Endothelial cell (in vitro differentiated cells): ENCODE results near the gene DRAXIN. TPM values are rescaled to one million over a fixed set of nuclear protein-coding genes. Genes with fewer than 3 reads are reported as not detected.

Experiments
- DNase-seq: peaks from one replicate; pipeline ENCODE4 v3.0.0; 2021; ENCODE audit warnings: low spot score
- H3K27ac Mint-ChIP-seq: one replicate; pipeline ENCODE4 v1.8.0; 2021; ENCODE audit warnings: mixed read lengths, inconsistent platforms; ENCODE audit not compliant: unreplicated experiment
- H3K27me3 Mint-ChIP-seq: one replicate; pipeline ENCODE4 v1.8.0; 2021; ENCODE audit warnings: mild to moderate bottlenecking, moderate library complexity, mixed read lengths, inconsistent platforms; ENCODE audit not compliant: unreplicated experiment
- H3K36me3 Mint-ChIP-seq: one replicate; pipeline ENCODE4 v1.8.0; 2021; ENCODE audit warnings: mild to moderate bottlenecking, low read depth, mixed read lengths, inconsistent platforms; ENCODE audit not compliant: unreplicated experiment
- H3K4me1 Mint-ChIP-seq: one replicate; pipeline ENCODE4 v1.8.0; 2021; ENCODE audit warnings: mild to moderate bottlenecking, mixed read lengths, inconsistent platforms; ENCODE audit not compliant: unreplicated experiment
- H3K4me3 Mint-ChIP-seq: one replicate; pipeline ENCODE4 v1.8.0; 2021; ENCODE audit warnings: mild to moderate bottlenecking, mixed read lengths, inconsistent platforms; ENCODE audit not compliant: unreplicated experiment
- H3K9me3 Mint-ChIP-seq: one replicate; pipeline ENCODE4 v1.8.0; 2021; ENCODE audit warnings: mixed read lengths, inconsistent platforms; ENCODE audit not compliant: unreplicated experiment
- CTCF ChIP-seq: fragments of 200-600 bp; sonication (generic); IDR thresholded peaks from one replicate; pipeline ENCODE4 v1.5.0; 2021; ENCODE audit warnings: antibody characterized with exemption; ENCODE audit not compliant: unreplicated experiment
- total RNA-seq: library from RNA; stranded (reverse); fragmentation: NEBNext Ultra II Directional; extraction: Animal tissue kit (Norgen Biotek cat#: 25700); gene quantifications from one replicate; pipeline ENCODE4 v1.2.1, GENCODE V29; 2021; ENCODE audit not compliant: unreplicated experiment

DRAXIN gene
- total RNA-seq, 1 donor from 2014 or later, result 0.46 TPM

GRCh38 chr1:11652203-11652780, 39.2 kb upstream of the DRAXIN start:
- H3K4me1 Mint-ChIP-seq, result peaks cover 2% of the 10 kb centered on the region
- TF ChIP-seq CTCF, result no peak
- no peak overlapping the region for H3K27ac Mint-ChIP-seq
- H3K4me3 Mint-ChIP-seq, result no peak overlapping the region
- no peak for DNase-seq
- H3K36me3 Mint-ChIP-seq, result peaks cover 4% of the 10 kb centered on the region
- peaks cover 19% of the 10 kb centered on the region for H3K27me3 Mint-ChIP-seq
- no peaks in the 10 kb centered on the region for H3K9me3 Mint-ChIP-seq

GRCh38 chr1:11653101-11653860, 38.2 kb upstream of the DRAXIN start:
- H3K27ac Mint-ChIP-seq, result no peak overlapping the region
- H3K9me3 Mint-ChIP-seq, result no peaks in the 10 kb centered on the region
- H3K4me3 Mint-ChIP-seq, result no peak overlapping the region
- TF ChIP-seq CTCF, result no peak
- H3K27me3 Mint-ChIP-seq, result peaks cover 17% of the 10 kb centered on the region
- peaks cover 4% of the 10 kb centered on the region for H3K36me3 Mint-ChIP-seq
- DNase-seq, result no peak
- peaks cover 2% of the 10 kb centered on the region for H3K4me1 Mint-ChIP-seq

- Mint-ChIP-seq H3K4me1 (peaks cover 2% of the 10 kb centered on the region), H3K27me3 (peaks cover 14% of the 10 kb centered on the region), H3K9me3 (no peaks in the 10 kb centered on the region), H3K4me3 (no peak overlapping the region), H3K27ac (no peak overlapping the region), H3K36me3 (peaks cover 4% of the 10 kb centered on the region)
- no peak for DNase-seq
- TF ChIP-seq CTCF, result no peak
These were observed 37.7 kb upstream of the DRAXIN start for GRCh38 chr1:11653861-11654136.

GRCh38 chr1:11654137-11654938, 37.2 kb upstream of the DRAXIN start, which contains the start of the genes FBXO2 and FBXO44:
Gene FBXO2, minus strand, starts transcription at chr1:11654429. Its CDS starts 89 bp downstream, at chr1:11654340.
Gene FBXO44, plus strand, starts transcription at chr1:11654877. Its CDS starts 959 bp downstream, at chr1:11655836.
- Mint-ChIP-seq H3K4me3 (peak within 1 kb of the TSS; percentile 47), H3K4me1 (peaks cover 2% of the 10 kb centered on the region)

More at GRCh38 chr1:11654137-11654938, 37.2 kb upstream of the DRAXIN start, which contains the start of the genes FBXO2 and FBXO44:
- DNase-seq, result peak; percentile 39
- TF ChIP-seq CTCF, result no peak
- peaks cover 4% of the 10 kb centered on the region for H3K36me3 Mint-ChIP-seq
- peaks cover 14% of the 10 kb centered on the region for H3K27me3 Mint-ChIP-seq
- no peak within 1 kb of the TSS for H3K27ac Mint-ChIP-seq
- no peaks in the 10 kb centered on the region for H3K9me3 Mint-ChIP-seq
